T-cell (primary cell): Measurements from ENCODE around the gene SKAP2. TPM values are rescaled to one million over a fixed set of nuclear protein-coding genes. Genes with fewer than 3 reads are reported as not detected.

Experiments used
- ATAC-seq, 4 experiments: fragments of 200-7000 bp in 3 of 4; fragments of 150-1000 bp in 1 of 4; cut with Tn5 transposase; replicated peaks in 1 of 4; 1 replicate in 3 of 4; 2 replicates in 1 of 4; pipeline ENCODE4 v1.10.0; 2021; ENCODE audit warnings: moderate library complexity in 3 of 4, mild to moderate bottlenecking in 2 of 4, moderate number of reproducible peaks in 1 of 4
- CTCF ChIA-PET, 2 donors: fragments of 300-600 bp; sonication (Branson Sonifier 250); formaldehyde crosslinking; loops; one replicate each; lab custom pipeline; 2022; ENCODE audit warnings: antibody characterized with exemption in 2 of 2; lab: Charles Lee
- POLR2A ChIA-PET, 2 donors: fragments of 300-600 bp; sonication (Branson Sonifier 250); formaldehyde crosslinking; loops; one replicate each; lab custom pipeline; 2022; ENCODE audit warnings: antibody characterized with exemption in 2 of 2; lab: Charles Lee
- DNase-seq, 35 experiments: peaks; one replicate each; pipeline versions ENCODE4 v3.0.0 to v3.0.0-alpha.2; 2013 to 2023
- H3K27ac ChIP-seq: one replicate; pipeline ENCODE4 v1.5.1; 2013; ENCODE audit warnings: low read length
- H3K27me3 ChIP-seq, 2 experiments: replicated peaks in 1 of 2; 1 replicate in 1 of 2; 2 replicates in 1 of 2; pipeline versions ENCODE4 v1.6.1 to v1.7.0; 2013; ENCODE audit warnings: low read length in 1 of 2, mixed read lengths in 1 of 2; ENCODE audit not compliant: control insufficient read depth in 2 of 2, insufficient read depth in 2 of 2; ENCODE audit errors: extremely low read depth in 1 of 2
- H3K36me3 ChIP-seq, 2 donors: 1 replicate in 1 of 2; 2 replicates in 1 of 2; pipeline versions ENCODE4 v1.6.1 to v1.7.0; 2013; ENCODE audit warnings: low read length in 1 of 2; ENCODE audit not compliant: control insufficient read depth in 2 of 2, insufficient read depth in 1 of 2; ENCODE audit errors: extremely low read depth in 1 of 2
- H3K4me1 ChIP-seq, 2 experiments: 1 replicate in 1 of 2; 2 replicates in 1 of 2; pipeline versions ENCODE4 v1.6.1 to v1.7.0; 2013; ENCODE audit warnings: low read length in 2 of 2, mixed read lengths in 1 of 2; ENCODE audit not compliant: insufficient read depth in 2 of 2, control insufficient read depth in 1 of 2; ENCODE audit errors: extremely low read depth in 1 of 2
- H3K4me3 ChIP-seq, 2 donors: 1 replicate in 1 of 2; 2 replicates in 1 of 2; pipeline versions ENCODE4 v1.5.1 to v1.7.0; 2013; ENCODE audit warnings: mild to moderate bottlenecking in 2 of 2, low read length in 1 of 2, moderate library complexity in 1 of 2; ENCODE audit not compliant: control insufficient read depth in 1 of 2; ENCODE audit errors: extremely low read depth in 1 of 2
- H3K9me3 ChIP-seq: 2 replicates; pipeline ENCODE4 v1.7.0; 2013
- H3K27ac Mint-ChIP-seq, 2 donors: one replicate each; pipeline ENCODE4 v1.8.0; 2020 to 2021; ENCODE audit warnings: mild to moderate bottlenecking in 2 of 2, mixed read lengths in 2 of 2
- H3K27me3 Mint-ChIP-seq, 2 donors: one replicate each; pipeline ENCODE4 v1.8.0; 2021 to 2022; ENCODE audit warnings: mixed read lengths in 2 of 2
- H3K36me3 Mint-ChIP-seq: one replicate; pipeline ENCODE4 v1.8.0; 2021; ENCODE audit warnings: mixed read lengths
- H3K4me1 Mint-ChIP-seq, 3 donors: one replicate each; pipeline ENCODE4 v1.8.0; 2020 to 2022; ENCODE audit warnings: mixed read lengths in 3 of 3, mild to moderate bottlenecking in 1 of 3
- H3K4me3 Mint-ChIP-seq, 3 donors: one replicate each; pipeline ENCODE4 v1.8.0; 2020 to 2022; ENCODE audit warnings: mild to moderate bottlenecking in 3 of 3, mixed read lengths in 3 of 3, moderate library complexity in 3 of 3
- H3K9me3 Mint-ChIP-seq, 3 donors: one replicate each; pipeline ENCODE4 v1.8.0; 2020 to 2022; ENCODE audit warnings: mixed read lengths in 3 of 3
- WGBS: methylation state at CpG from one replicate; pipeline ENCODE4 v1.1.5; 2013; ENCODE audit warnings: missing lambda C conversion rate; ENCODE audit not compliant: insufficient coverage; 5-methylcytosine and 5-hydroxymethylcytosine counted together
- total RNA-seq, 35 experiments: library from RNA in 6 of 35; stranded (reverse) in 6 of 35; fragments of 120-200 nt in 1 of 35; gene quantifications; one replicate each; pipeline versions ENCODE4 v1.2.1 to v1.2.4 and lab custom pipeline; 2013 to 2026

SKAP2 gene
- total RNA-seq, 5 donors from 2014 or later (not counting 1 experiment from before 2014, with no cell fraction given): 4.8 to 8.9 (median 7.7) TPM

DNA sequence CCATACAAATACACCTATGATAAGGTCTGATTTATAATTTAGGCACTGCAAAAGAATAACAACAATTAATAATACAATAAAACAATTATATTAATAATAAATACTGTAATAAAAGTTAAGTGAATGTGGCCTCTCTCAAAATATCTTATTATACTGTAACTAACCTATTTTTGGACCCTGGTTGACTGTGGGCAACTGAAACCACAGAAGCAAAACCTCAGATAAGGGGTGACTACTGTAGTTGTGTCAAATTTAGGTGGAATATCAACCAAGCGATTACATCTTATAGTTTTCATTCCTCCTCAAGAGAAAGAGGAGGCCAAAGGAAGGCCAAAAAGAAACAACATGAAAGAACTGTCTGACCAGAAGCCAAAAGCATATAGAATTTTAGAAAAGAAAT is 103.9 kb downstream of the SKAP2 start:
- H3K27me3 Mint-ChIP-seq: peaks cover 0 to 4% of the 10 kb centered on the region in 2 donors
- Histone ChIP-seq H3K4me3 (no peak overlapping the region), H3K27me3 (no peaks in the 10 kb centered on the region), H3K4me1 (no peaks in the 10 kb centered on the region), H3K27ac (no peak overlapping the region), H3K9me3 (no peaks in the 10 kb centered on the region), H3K36me3 (no peaks in the 10 kb centered on the region)
- DNase-seq (no peak), ATAC-seq (no peak)
- H3K4me1 Mint-ChIP-seq: no peaks in the 10 kb centered on the region
- no peak overlapping the region for H3K27ac Mint-ChIP-seq
- no CpG with 5 or more reads among the region's 1 CpG for WGBS
- H3K9me3 Mint-ChIP-seq: no peaks in the 10 kb centered on the region
- POLR2A ChIA-PET: no interaction called here
- H3K4me3 Mint-ChIP-seq: no peak overlapping the region
- CTCF ChIA-PET: no interaction called here
- no peaks in the 10 kb centered on the region for H3K36me3 Mint-ChIP-seq

- CTCF ChIA-PET: no interaction called here
- Mint-ChIP-seq H3K4me3 (no peak overlapping the region), H3K27ac (no peak overlapping the region), H3K27me3 (no peaks in the 10 kb centered on the region), H3K9me3 (no peaks in the 10 kb centered on the region), H3K36me3 (no peaks in the 10 kb centered on the region), H3K4me1 (no peaks in the 10 kb centered on the region)
- no peak overlapping the region for H3K27ac ChIP-seq
- no peaks in the 10 kb centered on the region for H3K4me1 ChIP-seq
- POLR2A ChIA-PET: no interaction called here
- WGBS: no CpG with 5 or more reads among the region's 2 CpGs
- H3K4me3 ChIP-seq: no peak overlapping the region
- no peaks in the 10 kb centered on the region for H3K36me3 ChIP-seq
- ATAC-seq: no peak
- H3K27me3 ChIP-seq: no peaks in the 10 kb centered on the region
- no peaks in the 10 kb centered on the region for H3K9me3 ChIP-seq
- DNase-seq: no peak
Observed at GRCh38 chr7:26759108-26759507, 105.3 kb downstream of the SKAP2 start.

- ChIA-PET CTCF (interaction anchor here in 1 of 2 donors (0.6 kb wide), 1 partner anchor 11 kb away, joined by 4 read pairs; no protein-coding TSS in a partner anchor), POLR2A (no interaction called here)
- no peak overlapping the region for H3K4me3 Mint-ChIP-seq
- Histone ChIP-seq H3K4me3 (no peak overlapping the region), H3K27me3 (no peaks in the 10 kb centered on the region), H3K9me3 (no peaks in the 10 kb centered on the region), H3K27ac (no peak overlapping the region), H3K4me1 (no peaks in the 10 kb centered on the region), H3K36me3 (no peaks in the 10 kb centered on the region)
- no peak overlapping the region for H3K27ac Mint-ChIP-seq
- DNase-seq (no peak), ATAC-seq (no peak)
- no peaks in the 10 kb centered on the region for H3K9me3 Mint-ChIP-seq
- H3K4me1 Mint-ChIP-seq: no peaks in the 10 kb centered on the region
- H3K36me3 Mint-ChIP-seq: no peaks in the 10 kb centered on the region
- peaks cover 4 to 5% of the 10 kb centered on the region in 2 donors for H3K27me3 Mint-ChIP-seq
- WGBS: no CpG with 5 or more reads among the region's 2 CpGs
Observed at GRCh38 chr7:26743205-26743604, 121.2 kb downstream of the SKAP2 start.

- POLR2A ChIA-PET: no interaction called here
- 90% methylated on average over 2 of the region's 2 CpGs for WGBS
Observed at GRCh38 chr7:26735976-26736600, 128.3 kb downstream of the SKAP2 start.

DNA sequence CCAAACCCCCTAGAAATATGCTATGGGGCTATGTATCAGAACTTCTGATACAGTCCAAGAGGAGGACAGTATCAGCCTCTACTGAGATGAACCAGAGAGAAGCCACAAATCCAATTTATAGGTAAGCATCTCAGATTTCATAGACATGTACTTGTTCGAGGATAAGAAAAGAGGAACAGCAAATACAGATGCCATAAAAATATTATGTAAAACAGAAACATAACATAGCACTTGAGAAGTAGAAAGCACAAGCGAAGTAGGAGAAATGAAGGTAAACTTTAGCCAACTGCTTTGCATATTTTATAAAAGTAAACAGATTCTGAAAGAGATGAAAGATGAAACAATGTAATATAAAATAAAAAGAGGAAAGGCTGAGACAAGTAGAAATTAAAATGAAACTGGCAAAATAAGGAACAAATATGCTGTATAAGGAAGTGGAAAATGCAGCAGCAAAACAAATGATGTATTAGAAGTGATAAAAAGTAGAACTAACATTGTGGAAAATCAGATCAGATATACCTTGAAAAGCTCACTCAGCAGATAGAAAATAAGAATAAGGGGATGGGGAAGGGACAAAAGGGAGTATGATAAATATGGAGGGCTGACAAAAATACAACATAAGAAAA is 135.1 kb downstream of the SKAP2 start:
- Histone ChIP-seq H3K27me3 (no peaks in the 10 kb centered on the region), H3K27ac (no peak overlapping the region), H3K4me3 (no peak overlapping the region), H3K36me3 (no peaks in the 10 kb centered on the region), H3K9me3 (no peaks in the 10 kb centered on the region), H3K4me1 (no peaks in the 10 kb centered on the region)
- POLR2A ChIA-PET: interaction anchor here in 1 of 2 donors (0.6 kb wide), 1 partner anchor 1938 kb away, joined by 3 read pairs; no protein-coding TSS in a partner anchor
- DNase-seq (no peak), ATAC-seq (no peak)
- Mint-ChIP-seq H3K4me1 (no peaks in the 10 kb centered on the region), H3K36me3 (no peaks in the 10 kb centered on the region), H3K27me3 (peaks cover 0 to 9% of the 10 kb centered on the region in 2 donors), H3K9me3 (no peaks in the 10 kb centered on the region), H3K27ac (no peak overlapping the region), H3K4me3 (no peak overlapping the region)
- WGBS: no CpG with 5 or more reads among the region's 2 CpGs
- CTCF ChIA-PET: interaction anchor here in 1 of 2 donors (0.5 kb wide), 1 partner anchor 14 kb away, joined by 3 read pairs; no protein-coding TSS in a partner anchor

More at GRCh38 chr7:26735976-26736600, 128.3 kb downstream of the SKAP2 start:
- Mint-ChIP-seq H3K4me1 (no peaks in the 10 kb centered on the region), H3K9me3 (no peaks in the 10 kb centered on the region), H3K4me3 (no peak overlapping the region), H3K27ac (no peak overlapping the region), H3K27me3 (peaks cover 0 to 9% of the 10 kb centered on the region in 2 donors), H3K36me3 (peaks cover 4% of the 10 kb centered on the region)
- no peak overlapping the region for H3K27ac ChIP-seq
- H3K27me3 ChIP-seq: no peaks in the 10 kb centered on the region
- CTCF ChIA-PET: no interaction called here
- no peak for ATAC-seq
- no peak overlapping the region for H3K4me3 ChIP-seq
- DNase-seq: no peak
- no peaks in the 10 kb centered on the region for H3K36me3 ChIP-seq
- no peaks in the 10 kb centered on the region for H3K4me1 ChIP-seq
- H3K9me3 ChIP-seq: no peaks in the 10 kb centered on the region

- no peaks in the 10 kb centered on the region for H3K36me3 Mint-ChIP-seq
- no peaks in the 10 kb centered on the region for H3K4me1 ChIP-seq
- no peaks in the 10 kb centered on the region for H3K9me3 Mint-ChIP-seq
- no peaks in the 10 kb centered on the region for H3K36me3 ChIP-seq
- ATAC-seq (no peak), DNase-seq (no peak)
- no peak overlapping the region for H3K4me3 Mint-ChIP-seq
- no peaks in the 10 kb centered on the region for H3K27me3 ChIP-seq
- no CpG with 5 or more reads among the region's 1 CpG for WGBS
- H3K27ac ChIP-seq: no peak overlapping the region
- ChIA-PET POLR2A (no interaction called here), CTCF (no interaction called here)
- H3K27ac Mint-ChIP-seq: no peak overlapping the region
- peaks cover 0 to 3% of the 10 kb centered on the region in 2 donors for H3K27me3 Mint-ChIP-seq
- no peaks in the 10 kb centered on the region for H3K4me1 Mint-ChIP-seq
- H3K4me3 ChIP-seq: no peak overlapping the region
- no peaks in the 10 kb centered on the region for H3K9me3 ChIP-seq
Observed at GRCh38 chr7:26726051-26726450, 138.3 kb downstream of the SKAP2 start.
